ENCODE data around the gene SLC7A5. TPM values are rescaled to one million over a fixed set of nuclear protein-coding genes. Genes with fewer than 3 reads are reported as not detected.
"Not testable (repeated sequence)": the region's sequence is repeated elsewhere in the genome, so short reads cannot be mapped to it uniquely, and the experiment has no call there.

The SLC7A5 gene
- polyA plus RNA-seq, 1 donor from 2014 or later = 3.9 TPM

GRCh38 chr16:87787451-87788091 is 81.7 kb downstream of the SLC7A5 start:
- H3K36me3 ChIP-seq (ENCODE audit: insufficient read depth, low read length); H3K4me2 ChIP-seq (ENCODE audit: low read length); H2AFZ ChIP-seq (ENCODE audit: low read depth, low read length); H3K9me3 ChIP-seq (ENCODE audit: low read length); H3K9me2 ChIP-seq (ENCODE audit: insufficient read depth, low read length); H3K27ac ChIP-seq (ENCODE audit: low read length); H4K20me1 ChIP-seq (ENCODE audit: insufficient read depth); H3K79me2 ChIP-seq (replicated peaks; ENCODE audit: insufficient read depth, low read length); H3K4me3 ChIP-seq (ENCODE audit: low read length); H3F3A ChIP-seq (ENCODE audit: insufficient read depth, low read length, poor library complexity, severe bottlenecking); H3K27me3 ChIP-seq (ENCODE audit: insufficient read depth, low read depth, low read length); H3K9ac ChIP-seq (ENCODE audit: low read length): not testable (repeated sequence)

- no peaks in the 10 kb centered on the region for H3K9me2 ChIP-seq (ENCODE audit: insufficient read depth, low read length)
- no peaks in the 10 kb centered on the region for H3K27me3 ChIP-seq (ENCODE audit: insufficient read depth, low read depth, low read length)
- H3K9ac ChIP-seq (ENCODE audit: low read length) = no peak overlapping the region
- TF ChIP-seq RAD21 (conservative IDR thresholded peaks at IDR 0.05) (no peak), TAF1 (IDR thresholded peaks at IDR 0.05; ENCODE audit: low read depth) (no peak), CTCF (IDR thresholded peaks at IDR 0.05; ENCODE audit: poor library complexity, severe bottlenecking) (no peak), SMC3 (conservative IDR thresholded peaks at IDR 0.05; ENCODE audit: poor library complexity) (no peak)
- H3K4me3 ChIP-seq (ENCODE audit: low read length) = no peak overlapping the region
- H3K9me3 ChIP-seq (ENCODE audit: low read length) = no peaks in the 10 kb centered on the region
- H3K36me3 ChIP-seq (ENCODE audit: insufficient read depth, low read length) = no peaks in the 10 kb centered on the region
- H3F3A ChIP-seq (ENCODE audit: insufficient read depth, low read length, poor library complexity, severe bottlenecking) = no peaks in the 10 kb centered on the region
- H3K27ac ChIP-seq (ENCODE audit: low read length) = no peak overlapping the region
- no peaks in the 10 kb centered on the region for H4K20me1 ChIP-seq (ENCODE audit: insufficient read depth)
- no peaks in the 10 kb centered on the region for H3K79me2 ChIP-seq (replicated peaks; ENCODE audit: insufficient read depth, low read length)
- no peak overlapping the region for H3K4me2 ChIP-seq (ENCODE audit: low read length)
- no peak overlapping the region for H2AFZ ChIP-seq (ENCODE audit: low read depth, low read length)
Measured at GRCh38 chr16:87784812-87785211, 84.5 kb downstream of the SLC7A5 start.

GRCh38 chr16:87782033-87782432 is 87.3 kb downstream of the SLC7A5 start:
- H2AFZ ChIP-seq (ENCODE audit: low read depth, low read length) = no peak overlapping the region
- no peaks in the 10 kb centered on the region for H3K27me3 ChIP-seq (ENCODE audit: insufficient read depth, low read depth, low read length)
- no peaks in the 10 kb centered on the region for H3K9me3 ChIP-seq (ENCODE audit: low read length)
- H3K4me2 ChIP-seq (ENCODE audit: low read length) = no peak overlapping the region
- H4K20me1 ChIP-seq (ENCODE audit: insufficient read depth) = no peaks in the 10 kb centered on the region
- no peak overlapping the region for H3K27ac ChIP-seq (ENCODE audit: low read length)
- no peak overlapping the region for H3K4me3 ChIP-seq (ENCODE audit: low read length)
- TF ChIP-seq CTCF (IDR thresholded peaks at IDR 0.05; ENCODE audit: poor library complexity, severe bottlenecking) (no peak), EP300 (conservative IDR thresholded peaks at IDR 0.05; ENCODE audit: poor library complexity, severe bottlenecking) (no peak)
- no peaks in the 10 kb centered on the region for H3F3A ChIP-seq (ENCODE audit: insufficient read depth, low read length, poor library complexity, severe bottlenecking)
- no peak overlapping the region for H3K9ac ChIP-seq (ENCODE audit: low read length)
- no peaks in the 10 kb centered on the region for H3K79me2 ChIP-seq (replicated peaks; ENCODE audit: insufficient read depth, low read length)
- no peaks in the 10 kb centered on the region for H3K9me2 ChIP-seq (ENCODE audit: insufficient read depth, low read length)
- H3K36me3 ChIP-seq (ENCODE audit: insufficient read depth, low read length) = no peaks in the 10 kb centered on the region

Data from neural cell (in vitro differentiated cells).